Ovary (tissue), 9 donors: ENCODE data around the gene FGD4. TPM values are rescaled to one million over a fixed set of nuclear protein-coding genes. Genes with fewer than 3 reads are reported as not detected.

Experiments
- DNase-seq, 5 donors: peaks; one replicate each; pipeline ENCODE4 v3.0.0-alpha.2; 2019 to 2020
- H3K27ac ChIP-seq, 2 donors: fragments of 200-600 bp; one replicate each; pipeline versions ENCODE4 v1.5.1 to v1.8.0; 2019 to 2022
- H3K27me3 ChIP-seq: fragments of 200-600 bp; one replicate; pipeline ENCODE4 v1.8.0; 2022
- H3K36me3 ChIP-seq: fragments of 200-600 bp; sonication (generic); one replicate; pipeline ENCODE4 v1.5.1; 2019
- H3K4me1 ChIP-seq: one replicate; pipeline ENCODE4 v1.8.1; 2013; ENCODE audit warnings: mild to moderate bottlenecking, moderate library complexity; ENCODE audit not compliant: insufficient read depth
- H3K4me3 ChIP-seq: fragments of 200-600 bp; sonication (generic); one replicate; pipeline ENCODE4 v1.5.1; 2017
- H3K9me3 ChIP-seq, 2 donors: fragments of 200-600 bp in 1 of 2; sonication (generic) in 1 of 2; one replicate each; pipeline versions ENCODE4 v1.5.1 to v1.8.1; 2013 to 2019; ENCODE audit warnings: mild to moderate bottlenecking in 1 of 2, moderate library complexity in 1 of 2
- EP300 ChIP-seq: sonication (generic); formaldehyde crosslinking; IDR thresholded peaks from one replicate; pipeline ENCODE4 v1.6.1; 2017; ENCODE audit warnings: antibody characterized with exemption
- POLR2A ChIP-seq: fragments of 450-650 bp; IDR thresholded peaks from one replicate; pipeline ENCODE4 v1.6.1; 2017; ENCODE audit warnings: antibody characterized with exemption, mild to moderate bottlenecking, moderate library complexity
- WGBS, 3 donors: extraction: QIAGEN DNeasy Blood & Tissue Kit in 1 of 3; methylation state at CpG; one replicate each; pipeline versions ENCODE4 v1.1.5 to v1.1.7; 2013 to 2017; 5-methylcytosine and 5-hydroxymethylcytosine counted together
- intact Hi-C, 4 donors: fragments of 100-400 bp; cut with DNase I; formaldehyde crosslinking; loops; one replicate each; pipeline versions ENCODE4 v1.11.0 to v1.15.1; 2022 to 2023
- polyA plus RNA-seq, 2 donors: library from polyadenylated mRNA; stranded (reverse); fragments of 200-250 nt in 1 of 2; fragments of 350-450 nt in 1 of 2; fragmentation: Illumina TruSeq in 1 of 2; extraction: RNeasy Lipid Tissue Mini Kit (QIAGEN cat#74804) in 1 of 2; gene quantifications; one replicate each; pipeline ENCODE4 v1.2.3, GENCODE V29; 2013 to 2014
- total RNA-seq, 7 donors: library from RNA; depleted of rRNA in 2 of 7; stranded (reverse); fragments of >200 nt in 2 of 7; fragmentation: NEBNext Ultra II Directional in 3 of 7; extraction: Animal tissue kit (Norgen Biotek cat#: 25700) in 3 of 7; gene quantifications; one replicate each; pipeline versions ENCODE4 v1.1.0 to v1.2.4, GENCODE V29; 2016 to 2023
- TF ChIP-seq, protein P1 (sequence below), 3 donors: fragments of 450-650 bp in 2 of 3; fragments of 200-600 bp in 1 of 3; IDR thresholded peaks; one replicate each; pipeline versions ENCODE4 v1.5.1 to v1.8.0; 2016 to 2022; ENCODE audit warnings: antibody characterized with exemption in 3 of 3, mild to moderate bottlenecking in 1 of 3
- donor health status: DM: no; HTN: no; CAD: no; lungs with moderate emphysema.
- donor health status: DM: no; HTN: no; CAD: no.
- donor health status: Bipolar disorder and iron deficiency.
- donor health status: DM: yes; HTN: yes; CAD: no.
- donor health status: DM: no; HTN: no; CAD: no.
- donor health status: DM: yes; HTN: yes; CAD: no.

Gene FGD4
- total and polyA plus RNA-seq, 9 donors = 14.6 to 85.0 (median 51.6) TPM

DNA sequence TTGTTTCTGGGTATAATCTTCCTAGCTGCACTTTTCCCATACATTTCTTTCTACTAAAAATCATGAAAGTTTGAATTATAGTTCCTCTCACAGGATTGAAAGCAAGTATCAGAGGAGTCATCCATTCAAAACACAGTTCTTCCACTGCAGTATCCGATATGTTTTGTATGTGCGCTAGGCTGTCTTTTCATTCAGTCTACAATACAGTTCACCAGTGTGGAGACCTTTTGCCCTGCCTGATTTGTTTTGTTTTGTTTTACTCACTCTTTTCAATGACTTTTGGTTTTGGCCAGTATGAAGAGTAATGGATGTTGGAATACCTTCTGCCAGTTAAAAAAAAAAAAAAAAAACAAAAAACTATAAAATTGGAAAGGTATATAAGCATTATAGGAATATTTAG is 91.4 kb downstream of the FGD4 start:
- H3K27ac ChIP-seq = no peak overlapping the region
- TF ChIP-seq, protein P1, sequence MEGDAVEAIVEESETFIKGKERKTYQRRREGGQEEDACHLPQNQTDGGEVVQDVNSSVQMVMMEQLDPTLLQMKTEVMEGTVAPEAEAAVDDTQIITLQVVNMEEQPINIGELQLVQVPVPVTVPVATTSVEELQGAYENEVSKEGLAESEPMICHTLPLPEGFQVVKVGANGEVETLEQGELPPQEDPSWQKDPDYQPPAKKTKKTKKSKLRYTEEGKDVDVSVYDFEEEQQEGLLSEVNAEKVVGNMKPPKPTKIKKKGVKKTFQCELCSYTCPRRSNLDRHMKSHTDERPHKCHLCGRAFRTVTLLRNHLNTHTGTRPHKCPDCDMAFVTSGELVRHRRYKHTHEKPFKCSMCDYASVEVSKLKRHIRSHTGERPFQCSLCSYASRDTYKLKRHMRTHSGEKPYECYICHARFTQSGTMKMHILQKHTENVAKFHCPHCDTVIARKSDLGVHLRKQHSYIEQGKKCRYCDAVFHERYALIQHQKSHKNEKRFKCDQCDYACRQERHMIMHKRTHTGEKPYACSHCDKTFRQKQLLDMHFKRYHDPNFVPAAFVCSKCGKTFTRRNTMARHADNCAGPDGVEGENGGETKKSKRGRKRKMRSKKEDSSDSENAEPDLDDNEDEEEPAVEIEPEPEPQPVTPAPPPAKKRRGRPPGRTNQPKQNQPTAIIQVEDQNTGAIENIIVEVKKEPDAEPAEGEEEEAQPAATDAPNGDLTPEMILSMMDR (IDR thresholded peaks at IDR 0.05) = no peak
- no peaks in the 10 kb centered on the region for H3K4me1 ChIP-seq
- H3K9me3 ChIP-seq = no peaks in the 10 kb centered on the region
- WGBS, 3 donors = 93 to 96% (median 95%) methylated on average over 2 of the region's 2 CpGs
- no peak overlapping the region for H3K4me3 ChIP-seq
- intact Hi-C loops = no loop called here
- H3K27me3 ChIP-seq = no peaks in the 10 kb centered on the region
- no peak for DNase-seq
- H3K36me3 ChIP-seq = no peaks in the 10 kb centered on the region

DNA sequence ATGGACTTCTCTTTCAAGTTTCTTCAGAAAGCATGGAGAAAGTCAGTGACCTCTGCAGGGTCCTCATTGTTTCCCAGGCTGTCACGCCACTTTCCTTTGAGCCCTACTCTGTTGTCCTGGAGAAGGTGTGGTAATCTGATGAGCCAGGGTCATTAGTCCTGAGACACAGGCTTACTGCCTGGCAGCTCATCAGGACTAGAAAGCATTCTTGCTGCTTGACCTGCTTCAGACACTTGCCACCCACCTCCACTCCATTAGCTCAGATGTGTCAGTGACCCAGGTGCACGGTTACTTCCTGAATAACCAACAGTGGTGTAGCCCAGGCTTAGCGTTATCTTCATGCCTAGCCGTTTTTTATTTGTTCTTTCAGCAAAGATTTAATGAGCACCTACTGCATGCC is 93.9 kb downstream of the FGD4 start:
- Histone ChIP-seq H3K36me3 (no peaks in the 10 kb centered on the region), H3K4me1 (no peaks in the 10 kb centered on the region), H3K9me3 (no peaks in the 10 kb centered on the region), H3K27ac (no peak overlapping the region), H3K27me3 (no peaks in the 10 kb centered on the region), H3K4me3 (no peak overlapping the region)
- WGBS, 3 donors = 79 to 84% (median 79%) methylated on average over 4 of the region's 4 CpGs
- intact Hi-C loops = no loop called here
- DNase-seq = no peak
- TF ChIP-seq, protein P1 (IDR thresholded peaks at IDR 0.05) = no peak
- TF ChIP-seq POLR2A = no peak
- no peak for TF ChIP-seq EP300

DNA sequence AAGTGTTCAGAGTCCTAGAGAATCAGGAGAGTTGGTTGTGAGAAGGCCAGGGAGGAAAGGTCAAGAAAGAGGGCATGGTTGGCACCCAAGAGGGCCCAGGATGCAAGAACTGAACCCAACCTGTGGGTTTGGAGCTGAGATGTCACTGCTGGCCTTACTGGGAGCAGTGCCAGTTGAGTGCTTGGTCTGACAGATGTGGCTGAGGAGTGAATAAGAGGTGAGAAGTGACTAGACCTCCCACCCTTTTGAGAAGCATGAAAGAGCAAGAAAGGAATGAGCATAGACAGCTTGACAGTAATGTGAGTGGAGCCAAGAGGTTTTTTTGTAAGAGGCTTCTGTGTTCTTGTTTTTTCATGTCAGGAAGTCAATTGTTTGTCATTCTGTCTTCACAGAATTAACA is 95.3 kb downstream of the FGD4 start:
- Histone ChIP-seq H3K36me3 (no peaks in the 10 kb centered on the region), H3K4me1 (no peaks in the 10 kb centered on the region), H3K4me3 (no peak overlapping the region), H3K9me3 (no peaks in the 10 kb centered on the region), H3K27me3 (no peaks in the 10 kb centered on the region), H3K27ac (no peak overlapping the region)
- DNase-seq = no peak
- intact Hi-C loops = no loop called here
- TF ChIP-seq EP300 (no peak), POLR2A (no peak)
- TF ChIP-seq, protein P1 (IDR thresholded peaks at IDR 0.05) = no peak

DNA sequence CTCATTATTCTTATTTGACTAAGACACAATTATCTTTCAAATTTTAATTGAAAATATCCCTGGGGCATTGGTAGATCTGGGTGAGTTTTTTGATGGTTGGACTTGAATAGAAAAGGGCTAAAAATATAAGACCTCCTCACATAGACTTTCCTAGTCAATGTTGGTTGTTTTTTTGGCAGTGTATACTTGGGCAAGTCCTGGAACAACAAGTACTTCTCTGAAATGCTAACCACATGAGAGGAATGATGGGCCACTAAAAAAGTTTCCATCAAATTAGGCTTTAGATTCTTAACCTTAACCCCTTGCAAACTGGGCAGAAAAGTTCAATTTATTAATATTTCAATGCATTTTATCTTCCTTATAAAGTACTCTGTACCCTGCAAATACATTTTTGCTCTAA is 97.6 kb downstream of the FGD4 start:
- no peak overlapping the region for H3K27ac ChIP-seq
- H3K36me3 ChIP-seq = no peaks in the 10 kb centered on the region
- intact Hi-C loops = no loop called here
- no peaks in the 10 kb centered on the region for H3K27me3 ChIP-seq
- H3K4me1 ChIP-seq = peaks cover 4% of the 10 kb centered on the region
- H3K4me3 ChIP-seq = no peak overlapping the region
- no peaks in the 10 kb centered on the region for H3K9me3 ChIP-seq
- no peak for DNase-seq
- TF ChIP-seq POLR2A = no peak
- TF ChIP-seq EP300 = no peak
- TF ChIP-seq, protein P1 (IDR thresholded peaks at IDR 0.05) = no peak

DNA sequence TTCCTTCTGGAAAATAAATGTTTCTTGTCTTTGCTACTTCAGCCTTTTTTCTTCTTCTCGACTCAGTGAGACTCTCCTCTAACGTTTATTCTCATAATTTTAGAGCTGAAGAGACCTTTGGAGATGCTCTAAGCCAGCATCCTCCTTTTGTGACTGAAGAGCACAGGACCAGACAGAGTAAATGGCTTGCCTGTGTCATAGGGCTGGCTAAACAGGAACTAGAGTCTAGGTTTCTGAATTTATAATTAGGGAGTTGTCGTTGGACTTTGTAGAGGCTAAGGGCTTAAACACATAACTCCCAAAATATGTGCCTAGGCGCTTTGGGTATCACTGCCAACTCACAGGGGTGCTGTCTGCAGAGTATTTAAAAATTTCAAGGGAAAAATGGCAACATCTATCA is 98.5 kb downstream of the FGD4 start:
- no peaks in the 10 kb centered on the region for H3K27me3 ChIP-seq
- WGBS, 3 donors = 63 to 79% (median 65%) methylated on average over 4 of the region's 4 CpGs
- H3K36me3 ChIP-seq = no peaks in the 10 kb centered on the region
- no peak overlapping the region for H3K4me3 ChIP-seq
- peaks cover 5% of the 10 kb centered on the region for H3K4me1 ChIP-seq
- TF ChIP-seq EP300 (no peak), POLR2A (no peak)
- TF ChIP-seq, protein P1 (IDR thresholded peaks at IDR 0.05) = no peak
- no peak overlapping the region for H3K27ac ChIP-seq
- H3K9me3 ChIP-seq = no peaks in the 10 kb centered on the region
- intact Hi-C loops = no loop called here
- no peak for DNase-seq
